ENCODE data around the gene PTPRN2. TPM values are rescaled to one million over a fixed set of nuclear protein-coding genes. Genes with fewer than 3 reads are reported as not detected.
"Not testable (repeated sequence)": the region's sequence is repeated elsewhere in the genome, so short reads cannot be mapped to it uniquely, and the experiment has no call there.

Gene PTPRN2
- total and polyA plus RNA-seq, 2 donors from 2014 or later, result 4.8 to 6.2 TPM

- intact Hi-C loops (cut with DNase I), result no loop called here
- FAIRE-seq, result no peak
- DNase-seq, result peak in 1 of 5 donors; percentile 35
Observed at GRCh38 chr7:157916946-157917640, 670.5 kb downstream of the PTPRN2 start.

GRCh38 chr7:157910446-157910845 is 677.2 kb downstream of the PTPRN2 start:
- H3K36me3 ChIP-seq (ENCODE audit: control insufficient read depth in 2 of 3, insufficient read depth in 3 of 3, low read length in 3 of 3), result no peaks in the 10 kb centered on the region
- H3K9ac ChIP-seq (ENCODE audit: low read length in 3 of 3), result no peak overlapping the region
- H3K4me1 ChIP-seq (ENCODE audit: control insufficient read depth in 2 of 3, insufficient read depth in 2 of 3, low read depth in 1 of 3, low read length in 3 of 3), result no peaks in the 10 kb centered on the region
- H3K27ac ChIP-seq (ENCODE audit: low read depth in 2 of 2, low read length in 2 of 2), result no peak overlapping the region
- TF ChIP-seq CTCF (IDR thresholded peaks at IDR 0.05; ENCODE audit: borderline replicate concordance, extremely low read depth, insufficient read depth), result no peak
- H3K9me3 ChIP-seq (ENCODE audit: control insufficient read depth in 2 of 3, insufficient read depth in 1 of 3, low read length in 3 of 3), result peaks cover 0 to 3% (median 0%) of the 10 kb centered on the region in 3 donors
- intact Hi-C loops (cut with DNase I), result no loop called here
- no peaks in the 10 kb centered on the region for H3K27me3 ChIP-seq (ENCODE audit: control insufficient read depth, insufficient read depth, low read length)
- peak in 1 of 5 donors; percentile 23 for DNase-seq
- no peak overlapping the region for H3K4me3 ChIP-seq (ENCODE audit: low read length in 3 of 3)
- no peak for FAIRE-seq

More at GRCh38 chr7:157916946-157917640, 670.5 kb downstream of the PTPRN2 start:
- TF ChIP-seq CTCF (IDR thresholded peaks at IDR 0.05; ENCODE audit: borderline replicate concordance, extremely low read depth, insufficient read depth), result no peak
- peaks cover 0 to 3% (median 0%) of the 10 kb centered on the region in 3 donors for H3K9me3 ChIP-seq (ENCODE audit: control insufficient read depth in 2 of 3, insufficient read depth in 1 of 3, low read length in 3 of 3)
- no peak overlapping the region for H3K4me3 ChIP-seq (ENCODE audit: low read length in 3 of 3)
- no peaks in the 10 kb centered on the region for H3K4me1 ChIP-seq (ENCODE audit: control insufficient read depth in 2 of 3, insufficient read depth in 2 of 3, low read depth in 1 of 3, low read length in 3 of 3)
- H3K27me3 ChIP-seq (ENCODE audit: control insufficient read depth, insufficient read depth, low read length), result no peaks in the 10 kb centered on the region
- H3K27ac ChIP-seq (ENCODE audit: low read depth in 2 of 2, low read length in 2 of 2), result no peak overlapping the region
- H3K9ac ChIP-seq (ENCODE audit: low read length in 3 of 3), result no peak overlapping the region
- H3K36me3 ChIP-seq (ENCODE audit: control insufficient read depth in 2 of 3, insufficient read depth in 3 of 3, low read length in 3 of 3), result no peaks in the 10 kb centered on the region

GRCh38 chr7:157910045-157910444 is 677.6 kb downstream of the PTPRN2 start:
- H3K27ac ChIP-seq (ENCODE audit: low read depth in 2 of 2, low read length in 2 of 2); H3K36me3 ChIP-seq (ENCODE audit: control insufficient read depth in 2 of 3, insufficient read depth in 3 of 3, low read length in 3 of 3); FAIRE-seq; H3K4me3 ChIP-seq (ENCODE audit: low read length in 3 of 3); H3K4me1 ChIP-seq (ENCODE audit: control insufficient read depth in 2 of 3, insufficient read depth in 2 of 3, low read depth in 1 of 3, low read length in 3 of 3); H3K27me3 ChIP-seq (ENCODE audit: control insufficient read depth, insufficient read depth, low read length); H3K9me3 ChIP-seq (ENCODE audit: control insufficient read depth in 2 of 3, insufficient read depth in 1 of 3, low read length in 3 of 3); H3K9ac ChIP-seq (ENCODE audit: low read length in 3 of 3); intact Hi-C loops (cut with DNase I): not testable (repeated sequence)
- peak in 1 of 5 donors; percentile 15 for DNase-seq

- no peaks in the 10 kb centered on the region for H3K36me3 ChIP-seq (ENCODE audit: control insufficient read depth in 2 of 3, insufficient read depth in 3 of 3, low read length in 3 of 3)
- DNase-seq (peak in 2 of 5 donors; percentile 7 to 62), FAIRE-seq (no peak)
- intact Hi-C loops (cut with DNase I), result no loop called here
- H3K27ac ChIP-seq (ENCODE audit: low read depth in 2 of 2, low read length in 2 of 2), result no peak overlapping the region
- H3K27me3 ChIP-seq (ENCODE audit: control insufficient read depth, insufficient read depth, low read length), result no peaks in the 10 kb centered on the region
- H3K4me3 ChIP-seq (ENCODE audit: low read length in 3 of 3), result no peak overlapping the region
- H3K4me1 ChIP-seq (ENCODE audit: control insufficient read depth in 2 of 3, insufficient read depth in 2 of 3, low read depth in 1 of 3, low read length in 3 of 3), result no peaks in the 10 kb centered on the region
- no peaks in the 10 kb centered on the region for H3K9me3 ChIP-seq (ENCODE audit: control insufficient read depth in 2 of 3, insufficient read depth in 1 of 3, low read length in 3 of 3)
- no peak for TF ChIP-seq CTCF (IDR thresholded peaks at IDR 0.05; ENCODE audit: borderline replicate concordance, extremely low read depth, insufficient read depth)
- no peak overlapping the region for H3K9ac ChIP-seq (ENCODE audit: low read length in 3 of 3)
Observed at GRCh38 chr7:157909370-157909769, 678.3 kb downstream of the PTPRN2 start.

All from kidney (tissue), 14 donors.